Upper lobe of left lung (tissue), 6 donors: ENCODE data around the gene ARHGEF40. TPM values are rescaled to one million over a fixed set of nuclear protein-coding genes. Genes with fewer than 3 reads are reported as not detected.
A peak's percentile ranks its signal among the peaks of the same experiment; 100 is the strongest.

Experiments used
- ATAC-seq, 2 donors: fragments of 200-7000 bp; cut with Tn5 transposase; one replicate each; pipeline ENCODE4 v1.9.1; 2022; ENCODE audit warnings: mild to moderate bottlenecking in 2 of 2, moderate library complexity in 2 of 2; ENCODE audit not compliant: low FRiP score in 2 of 2
- DNase-seq, 2 donors: peaks; one replicate each; pipeline ENCODE4 v3.0.0-alpha.2; 2019 to 2020
- H3K27ac ChIP-seq, 4 donors: fragments of 200-600 bp; sonication (generic); one replicate each; pipeline ENCODE4 v1.5.1; 2016 to 2019
- H3K27me3 ChIP-seq, 4 donors: fragments of 200-600 bp; sonication (generic); one replicate each; pipeline ENCODE4 v1.5.1; 2017 to 2019
- H3K36me3 ChIP-seq, 4 donors: fragments of 200-600 bp; sonication (generic); one replicate each; pipeline ENCODE4 v1.5.1; 2016 to 2019
- H3K4me1 ChIP-seq, 4 donors: fragments of 200-600 bp; sonication (generic); one replicate each; pipeline ENCODE4 v1.5.1; 2018 to 2019
- H3K4me3 ChIP-seq, 4 donors: fragments of 200-600 bp; sonication (generic); one replicate each; pipeline ENCODE4 v1.5.1; 2017 to 2019; ENCODE audit warnings: mild to moderate bottlenecking in 2 of 4, moderate library complexity in 1 of 4
- H3K9me3 ChIP-seq, 4 donors: fragments of 200-600 bp; sonication (generic); one replicate each; pipeline ENCODE4 v1.5.1; 2018 to 2019
- CTCF ChIP-seq, 6 experiments: fragments of 450-650 bp in 4 of 6; fragments of 200-600 bp in 2 of 6; sonication (generic) in 2 of 6; IDR thresholded peaks; one replicate each; pipeline ENCODE4 v1.5.1; 2016 to 2019; ENCODE audit warnings: antibody characterized with exemption in 6 of 6
- EP300 ChIP-seq, 4 donors: sonication (generic); formaldehyde crosslinking; IDR thresholded peaks; one replicate each; pipeline ENCODE4 v1.5.1; 2017; ENCODE audit warnings: antibody characterized with exemption in 4 of 4, control low read depth in 2 of 4
- POLR2A ChIP-seq, 4 donors: fragments of 450-650 bp; IDR thresholded peaks; one replicate each; pipeline ENCODE4 v1.5.1; 2016 to 2017; ENCODE audit warnings: antibody characterized with exemption in 4 of 4, mild to moderate bottlenecking in 2 of 4
- POLR2AphosphoS5 ChIP-seq, 2 donors: sonication (generic); formaldehyde crosslinking; IDR thresholded peaks; one replicate each; pipeline ENCODE4 v1.5.1; 2017; ENCODE audit warnings: antibody characterized with exemption in 2 of 2
- WGBS, 2 donors: methylation state at CpG; one replicate each; pipeline ENCODE4 v1.1.5; 2017 to 2018; 5-methylcytosine and 5-hydroxymethylcytosine counted together
- total RNA-seq, 6 donors: library from RNA; depleted of rRNA in 4 of 6; stranded (reverse); fragments of >200 nt in 4 of 6; gene quantifications; one replicate each; pipeline versions ENCODE4 v1.1.0 to v1.2.1, GENCODE V29; 2016 to 2021
- donor health status: DM: no; HTN: no; CAD: no; lungs with moderate emphysema.
- donor health status: DM: no; HTN: yes; CAD: no; lungs with severe emphysema.

ARHGEF40 gene
- total RNA-seq, 6 donors from 2014 or later: 24.8 to 74.4 (median 36.0) TPM

GRCh38 chr14:21056520-21057163 is 13.5 kb upstream of the ARHGEF40 start:
- TF ChIP-seq POLR2AphosphoS5 (IDR thresholded peaks at IDR 0.05): no peak
- no peak for TF ChIP-seq CTCF (IDR thresholded peaks at IDR 0.05)
- TF ChIP-seq POLR2A (IDR thresholded peaks at IDR 0.05): no peak
- no peak for TF ChIP-seq EP300 (IDR thresholded peaks at IDR 0.05)
- Histone ChIP-seq H3K27me3 (no peaks in the 10 kb centered on the region), H3K4me3 (no peak overlapping the region), H3K27ac (peak overlapping the region in 1 of 4 donors; percentile 27), H3K4me1 (peaks cover 0 to 10% (median 3%) of the 10 kb centered on the region in 4 donors), H3K36me3 (no peaks in the 10 kb centered on the region), H3K9me3 (no peaks in the 10 kb centered on the region)
- ATAC-seq: peak in 1 of 2 donors; percentile 63
- 73 to 81% methylated on average over 10 of the region's 10 CpGs for WGBS, 2 donors
- DNase-seq: no peak

GRCh38 chr14:21057803-21058675 is 12.1 kb upstream of the ARHGEF40 start, which contains the start of gene RNASE8:
RNASE8 (plus strand) TSS chr14:21057822; CDS start chr14:21057893, 71 bp downstream.
- 78 to 80% methylated on average over 6 to 8 of the region's 8 CpGs for WGBS, 2 donors
- Histone ChIP-seq H3K4me1 (peaks cover 0 to 10% (median 3%) of the 10 kb centered on the region in 4 donors), H3K27ac (peak within 1 kb of the TSS in 1 of 4 donors; percentile 27), H3K9me3 (no peaks in the 10 kb centered on the region), H3K27me3 (no peaks in the 10 kb centered on the region), H3K4me3 (no peak within 1 kb of the TSS), H3K36me3 (no peaks in the 10 kb centered on the region)
- DNase-seq (no peak), ATAC-seq (no peak)
- no peak for TF ChIP-seq POLR2AphosphoS5 (IDR thresholded peaks at IDR 0.05)
- no peak for TF ChIP-seq EP300 (IDR thresholded peaks at IDR 0.05)
- TF ChIP-seq POLR2A (IDR thresholded peaks at IDR 0.05): no peak
- no peak for TF ChIP-seq CTCF (IDR thresholded peaks at IDR 0.05)

- H3K36me3 ChIP-seq: no peaks in the 10 kb centered on the region
- peaks cover 0 to 6% (median 2%) of the 10 kb centered on the region in 4 donors for H3K4me1 ChIP-seq
- no peak overlapping the region for H3K27ac ChIP-seq
- no peak for TF ChIP-seq POLR2A (IDR thresholded peaks at IDR 0.05)
- no peak for TF ChIP-seq CTCF (IDR thresholded peaks at IDR 0.05)
- TF ChIP-seq EP300 (IDR thresholded peaks at IDR 0.05): no peak
- no peak for TF ChIP-seq POLR2AphosphoS5 (IDR thresholded peaks at IDR 0.05)
- 98 to 100% methylated on average over 4 of the region's 5 CpGs for WGBS, 2 donors
- ATAC-seq (no peak), DNase-seq (no peak)
- H3K4me3 ChIP-seq: no peak overlapping the region
- no peaks in the 10 kb centered on the region for H3K27me3 ChIP-seq
- no peaks in the 10 kb centered on the region for H3K9me3 ChIP-seq
Observed at GRCh38 chr14:21058903-21059302, 11.2 kb upstream of the ARHGEF40 start.

GRCh38 chr14:21059842-21060613 is 10.1 kb upstream of the ARHGEF40 start:
- Histone ChIP-seq H3K36me3 (no peaks in the 10 kb centered on the region), H3K4me1 (peaks cover 0 to 5% (median 0%) of the 10 kb centered on the region in 4 donors), H3K4me3 (no peak overlapping the region), H3K9me3 (no peaks in the 10 kb centered on the region), H3K27me3 (no peaks in the 10 kb centered on the region), H3K27ac (no peak overlapping the region)
- no peak for DNase-seq
- TF ChIP-seq POLR2AphosphoS5 (IDR thresholded peaks at IDR 0.05) (no peak), EP300 (IDR thresholded peaks at IDR 0.05) (no peak), POLR2A (IDR thresholded peaks at IDR 0.05) (no peak), CTCF (IDR thresholded peaks at IDR 0.05) (no peak)
- no peak for ATAC-seq
- 77 to 82% methylated on average over 8 of the region's 8 CpGs for WGBS, 2 donors
